Measurements from ENCODE around the gene MYBPHL.

Gene MYBPHL

GRCh38 chr1:109272831-109273547 is 33.8 kb downstream of the MYBPHL start:
- TF ChIP-seq TAF1 (IDR thresholded peaks at IDR 0.05; ENCODE audit: borderline replicate concordance, insufficient read depth, low read length): no peak
- TF ChIP-seq REST (IDR thresholded peaks at IDR 0.05; ENCODE audit: insufficient read depth in 1 of 2, low read depth in 2 of 2, low read length in 2 of 2): no peak
- TF ChIP-seq FOXP2 (optimal IDR thresholded peaks at IDR 0.05; ENCODE audit: borderline replicate concordance, extremely low read depth, extremely low read length, insufficient read depth): no peak
- no peak for TF ChIP-seq SIN3A (IDR thresholded peaks at IDR 0.05; ENCODE audit: borderline replicate concordance, insufficient read depth, low read length)
- TF ChIP-seq POLR2AphosphoS5 (IDR thresholded peaks at IDR 0.05; ENCODE audit: low read depth, low read length): no peak

- no peak for TF ChIP-seq TAF1 (IDR thresholded peaks at IDR 0.05; ENCODE audit: borderline replicate concordance, insufficient read depth, low read length)
- no peak for TF ChIP-seq FOXP2 (optimal IDR thresholded peaks at IDR 0.05; ENCODE audit: borderline replicate concordance, extremely low read depth, extremely low read length, insufficient read depth)
- no peak for TF ChIP-seq REST (IDR thresholded peaks at IDR 0.05; ENCODE audit: insufficient read depth in 1 of 2, low read depth in 2 of 2, low read length in 2 of 2)
- no peak for TF ChIP-seq POLR2AphosphoS5 (IDR thresholded peaks at IDR 0.05; ENCODE audit: low read depth, low read length)
- no peak for TF ChIP-seq SIN3A (IDR thresholded peaks at IDR 0.05; ENCODE audit: borderline replicate concordance, insufficient read depth, low read length)
Observed at GRCh38 chr1:109272021-109272799, 34.6 kb downstream of the MYBPHL start.

- TF ChIP-seq FOXP2 (optimal IDR thresholded peaks at IDR 0.05; ENCODE audit: borderline replicate concordance, extremely low read depth, extremely low read length, insufficient read depth) (no peak), SIN3A (IDR thresholded peaks at IDR 0.05; ENCODE audit: borderline replicate concordance, insufficient read depth, low read length) (no peak), TAF1 (IDR thresholded peaks at IDR 0.05; ENCODE audit: borderline replicate concordance, insufficient read depth, low read length) (no peak), POLR2AphosphoS5 (IDR thresholded peaks at IDR 0.05; ENCODE audit: low read depth, low read length) (no peak), REST (IDR thresholded peaks at IDR 0.05; ENCODE audit: insufficient read depth in 1 of 2, low read depth in 2 of 2, low read length in 2 of 2) (no peak)
Observed at GRCh38 chr1:109271458-109271857, 35.4 kb downstream of the MYBPHL start.

- TF ChIP-seq REST (IDR thresholded peaks at IDR 0.05; ENCODE audit: insufficient read depth in 1 of 2, low read depth in 2 of 2, low read length in 2 of 2) (no peak), POLR2AphosphoS5 (IDR thresholded peaks at IDR 0.05; ENCODE audit: low read depth, low read length) (no peak), TAF1 (IDR thresholded peaks at IDR 0.05; ENCODE audit: borderline replicate concordance, insufficient read depth, low read length) (no peak), SIN3A (IDR thresholded peaks at IDR 0.05; ENCODE audit: borderline replicate concordance, insufficient read depth, low read length) (no peak), FOXP2 (optimal IDR thresholded peaks at IDR 0.05; ENCODE audit: borderline replicate concordance, extremely low read depth, extremely low read length, insufficient read depth) (no peak)
Observed at GRCh38 chr1:109270623-109271317, 36.0 kb downstream of the MYBPHL start.
